ENCODE measurements around the gene ANGPTL2. TPM values are rescaled to one million over a fixed set of nuclear protein-coding genes. Genes with fewer than 3 reads are reported as not detected.
A peak's percentile ranks its signal among the peaks of the same experiment; 100 is the strongest.
"Not testable (repeated sequence)": the region's sequence is repeated elsewhere in the genome, so short reads cannot be mapped to it uniquely, and the experiment has no call there.

The ANGPTL2 gene
- total RNA-seq, 1 donor from 2014 or later = 19.4 TPM

- Histone ChIP-seq H3K9me3 (no peaks in the 10 kb centered on the region), H3K4me3 (no peak overlapping the region), H3K36me3 (no peaks in the 10 kb centered on the region), H3K27ac (no peak overlapping the region), H3K27me3 (no peaks in the 10 kb centered on the region), H3K4me1 (peaks cover 6% of the 10 kb centered on the region)
- ATAC-seq (no peak), DNase-seq (peak; percentile 43)
- intact Hi-C loops (cut with DNase I) = no loop called here
- TF ChIP-seq, protein P1, sequence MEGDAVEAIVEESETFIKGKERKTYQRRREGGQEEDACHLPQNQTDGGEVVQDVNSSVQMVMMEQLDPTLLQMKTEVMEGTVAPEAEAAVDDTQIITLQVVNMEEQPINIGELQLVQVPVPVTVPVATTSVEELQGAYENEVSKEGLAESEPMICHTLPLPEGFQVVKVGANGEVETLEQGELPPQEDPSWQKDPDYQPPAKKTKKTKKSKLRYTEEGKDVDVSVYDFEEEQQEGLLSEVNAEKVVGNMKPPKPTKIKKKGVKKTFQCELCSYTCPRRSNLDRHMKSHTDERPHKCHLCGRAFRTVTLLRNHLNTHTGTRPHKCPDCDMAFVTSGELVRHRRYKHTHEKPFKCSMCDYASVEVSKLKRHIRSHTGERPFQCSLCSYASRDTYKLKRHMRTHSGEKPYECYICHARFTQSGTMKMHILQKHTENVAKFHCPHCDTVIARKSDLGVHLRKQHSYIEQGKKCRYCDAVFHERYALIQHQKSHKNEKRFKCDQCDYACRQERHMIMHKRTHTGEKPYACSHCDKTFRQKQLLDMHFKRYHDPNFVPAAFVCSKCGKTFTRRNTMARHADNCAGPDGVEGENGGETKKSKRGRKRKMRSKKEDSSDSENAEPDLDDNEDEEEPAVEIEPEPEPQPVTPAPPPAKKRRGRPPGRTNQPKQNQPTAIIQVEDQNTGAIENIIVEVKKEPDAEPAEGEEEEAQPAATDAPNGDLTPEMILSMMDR (IDR thresholded peaks at IDR 0.05) = no peak
Observed at GRCh38 chr9:127149463-127150390, 27.3 kb upstream of the ANGPTL2 start.

- H3K27me3 ChIP-seq = no peaks in the 10 kb centered on the region
- H3K4me3 ChIP-seq = no peak overlapping the region
- intact Hi-C loops (cut with DNase I) = no loop called here
- no peaks in the 10 kb centered on the region for H3K9me3 ChIP-seq
- H3K36me3 ChIP-seq = no peaks in the 10 kb centered on the region
- no peaks in the 10 kb centered on the region for H3K4me1 ChIP-seq
- no peak for ATAC-seq
- DNase-seq = peak; percentile 38
- no peak overlapping the region for H3K27ac ChIP-seq
- TF ChIP-seq, protein P1 (IDR thresholded peaks at IDR 0.05) = no peak
Observed at GRCh38 chr9:127149010-127149409, 26.6 kb upstream of the ANGPTL2 start.

- DNase-seq (no peak), ATAC-seq (no peak)
- peaks cover 3% of the 10 kb centered on the region for H3K4me1 ChIP-seq
- no peak overlapping the region for H3K27ac ChIP-seq
- H3K27me3 ChIP-seq = no peaks in the 10 kb centered on the region
- H3K4me3 ChIP-seq = no peak overlapping the region
- H3K9me3 ChIP-seq = no peaks in the 10 kb centered on the region
- no peaks in the 10 kb centered on the region for H3K36me3 ChIP-seq
- TF ChIP-seq, protein P1 (IDR thresholded peaks at IDR 0.05) = no peak
- intact Hi-C loops (cut with DNase I) = no loop called here
Observed at GRCh38 chr9:127148014-127148413, 25.6 kb upstream of the ANGPTL2 start.

GRCh38 chr9:127147251-127147650 lies 24.8 kb upstream of the ANGPTL2 start:
- intact Hi-C loops (cut with DNase I) = no loop called here
- no peak overlapping the region for H3K4me3 ChIP-seq
- H3K27me3 ChIP-seq = no peaks in the 10 kb centered on the region
- DNase-seq (no peak), ATAC-seq (no peak)
- no peak overlapping the region for H3K27ac ChIP-seq
- TF ChIP-seq, protein P1 (IDR thresholded peaks at IDR 0.05) = no peak
- H3K4me1 ChIP-seq = peaks cover 9% of the 10 kb centered on the region
- no peaks in the 10 kb centered on the region for H3K36me3 ChIP-seq
- H3K9me3 ChIP-seq = no peaks in the 10 kb centered on the region

GRCh38 chr9:127146841-127147240 lies 24.4 kb upstream of the ANGPTL2 start:
- ATAC-seq; intact Hi-C loops (cut with DNase I); H3K36me3 ChIP-seq: not testable (repeated sequence)

DNA sequence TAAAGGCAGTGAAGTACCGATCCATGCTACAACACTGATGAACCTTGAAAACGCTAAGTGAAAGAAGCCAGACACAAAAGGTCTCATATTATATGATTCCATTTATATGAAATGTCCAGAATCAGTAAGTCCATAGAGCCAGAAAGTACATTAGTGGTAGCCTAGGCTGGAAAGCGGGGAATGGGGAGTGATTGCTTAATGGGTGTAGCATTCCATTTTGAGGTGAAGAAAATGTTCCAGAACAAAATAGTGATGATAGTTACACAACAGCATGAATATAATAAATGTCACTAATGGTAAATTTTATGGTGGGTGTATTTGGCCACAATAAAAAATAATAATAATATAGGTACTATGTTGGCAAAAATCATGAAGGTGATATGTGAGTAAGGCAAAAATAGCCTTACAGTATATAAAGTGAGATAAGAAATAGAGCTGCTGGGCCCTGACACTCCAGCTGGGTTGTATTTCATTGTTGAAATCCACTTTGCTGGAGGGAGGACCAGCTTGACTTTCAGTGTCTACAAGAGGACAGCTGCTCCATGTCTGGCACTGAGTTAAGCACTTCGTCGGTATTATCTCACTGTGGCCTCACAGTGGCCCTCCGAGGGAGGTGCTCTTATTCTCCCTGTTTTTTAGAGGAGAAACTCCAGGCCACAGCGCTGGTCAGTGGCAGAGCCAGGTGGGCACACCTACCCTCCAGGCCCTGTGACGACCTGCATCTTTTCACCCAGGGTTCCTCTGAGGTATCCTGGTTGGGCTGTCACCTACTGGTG lies 22.4 kb upstream of the ANGPTL2 start:
- no peaks in the 10 kb centered on the region for H3K36me3 ChIP-seq
- peaks cover 9% of the 10 kb centered on the region for H3K4me1 ChIP-seq
- no peak overlapping the region for H3K4me3 ChIP-seq
- DNase-seq (peak; percentile 42), ATAC-seq (peak; percentile 47)
- H3K9me3 ChIP-seq = no peaks in the 10 kb centered on the region
- intact Hi-C loops (cut with DNase I) = no loop called here
- TF ChIP-seq, protein P1 (IDR thresholded peaks at IDR 0.05) = peak; percentile 18
- no peaks in the 10 kb centered on the region for H3K27me3 ChIP-seq
- no peak overlapping the region for H3K27ac ChIP-seq

More at GRCh38 chr9:127146841-127147240, 24.4 kb upstream of the ANGPTL2 start:
- H3K4me1 ChIP-seq, H3K27me3 ChIP-seq, H3K27ac ChIP-seq, H3K9me3 ChIP-seq, H3K4me3 ChIP-seq, DNase-seq: not testable (repeated sequence)
